Suprapubic skin (tissue), 4 donors: ENCODE measurements around the gene PKP2. TPM values are rescaled to one million over a fixed set of nuclear protein-coding genes. Genes with fewer than 3 reads are reported as not detected.

Experiments used
- DNase-seq, 2 donors: peaks; one replicate each; pipeline ENCODE4 v3.0.0-alpha.2; 2019; ENCODE audit warnings: low spot score in 2 of 2
- H3K27ac ChIP-seq: fragments of 200-600 bp; sonication (generic); one replicate; pipeline ENCODE4 v1.5.1; 2019
- H3K27me3 ChIP-seq: fragments of 200-600 bp; sonication (generic); one replicate; pipeline ENCODE4 v1.5.1; 2019
- H3K36me3 ChIP-seq: fragments of 200-600 bp; sonication (generic); one replicate; pipeline ENCODE4 v1.5.1; 2019
- H3K4me1 ChIP-seq: fragments of 200-600 bp; sonication (generic); one replicate; pipeline ENCODE4 v1.5.1; 2019
- H3K4me3 ChIP-seq: fragments of 200-600 bp; sonication (generic); one replicate; pipeline ENCODE4 v1.5.1; 2019; ENCODE audit warnings: mild to moderate bottlenecking
- H3K9me3 ChIP-seq: fragments of 200-600 bp; sonication (generic); one replicate; pipeline ENCODE4 v1.5.1; 2019
- CTCF ChIP-seq, 2 donors: fragments of 200-600 bp in 1 of 2; fragments of 450-650 bp in 1 of 2; sonication (generic) in 1 of 2; IDR thresholded peaks; one replicate each; pipeline ENCODE4 v1.5.1; 2016 to 2019; ENCODE audit warnings: antibody characterized with exemption in 2 of 2, mild to moderate bottlenecking in 1 of 2, moderate library complexity in 1 of 2
- EP300 ChIP-seq: sonication (generic); formaldehyde crosslinking; IDR thresholded peaks from one replicate; pipeline ENCODE4 v1.6.1; 2017; ENCODE audit warnings: antibody characterized with exemption
- POLR2A ChIP-seq, 2 donors: fragments of 450-650 bp; IDR thresholded peaks; one replicate each; pipeline ENCODE4 v1.6.1; 2017; ENCODE audit warnings: antibody characterized with exemption in 2 of 2, mild to moderate bottlenecking in 2 of 2, moderate library complexity in 2 of 2
- POLR2AphosphoS5 ChIP-seq, 3 donors: sonication (generic); formaldehyde crosslinking; IDR thresholded peaks; one replicate each; pipeline ENCODE4 v1.6.1; 2017; ENCODE audit warnings: antibody characterized with exemption in 3 of 3
- WGBS: methylation state at CpG from one replicate; pipeline ENCODE4 v1.1.5; 2018; 5-methylcytosine and 5-hydroxymethylcytosine counted together
- total RNA-seq, 4 donors: library from RNA; depleted of rRNA; stranded (reverse); fragments of >200 nt; gene quantifications; one replicate each; pipeline ENCODE4 v1.1.0, GENCODE V29; 2016

Gene PKP2
- total RNA-seq, 4 donors from 2014 or later: 5.4 to 16.3 (median 6.0) TPM

GRCh38 chr12:32761716-32762115, 134.9 kb downstream of the PKP2 start:
- DNase-seq: no peak
- no peak for TF ChIP-seq EP300
- TF ChIP-seq POLR2AphosphoS5 (IDR thresholded peaks at IDR 0.05): no peak
- TF ChIP-seq CTCF (IDR thresholded peaks at IDR 0.05): no peak
- no peak for TF ChIP-seq POLR2A (IDR thresholded peaks at IDR 0.05)
- no peak overlapping the region for H3K4me3 ChIP-seq
- no peaks in the 10 kb centered on the region for H3K4me1 ChIP-seq
- H3K27me3 ChIP-seq: no peaks in the 10 kb centered on the region
- no peaks in the 10 kb centered on the region for H3K36me3 ChIP-seq
- 39% methylated on average over 1 of the region's 1 CpG for WGBS
- no peaks in the 10 kb centered on the region for H3K9me3 ChIP-seq
- H3K27ac ChIP-seq: no peak overlapping the region

- 89% methylated on average over 3 of the region's 3 CpGs for WGBS
These were observed 139.4 kb downstream of the PKP2 start for GRCh38 chr12:32757157-32757556.

GRCh38 chr12:32756476-32757066, 140.0 kb downstream of the PKP2 start:
- no peaks in the 10 kb centered on the region for H3K27me3 ChIP-seq
- H3K27ac ChIP-seq: no peak overlapping the region
- peak overlapping the region; percentile 92 for H3K4me3 ChIP-seq
- no peak for DNase-seq
- peaks cover 18% of the 10 kb centered on the region for H3K4me1 ChIP-seq
- no peaks in the 10 kb centered on the region for H3K9me3 ChIP-seq
- H3K36me3 ChIP-seq: peaks cover 16% of the 10 kb centered on the region
- 29% methylated on average over 8 of the region's 8 CpGs for whole genome bisulfite sequencing
- TF ChIP-seq EP300: no peak
- TF ChIP-seq POLR2AphosphoS5 (IDR thresholded peaks at IDR 0.05): no peak
- TF ChIP-seq CTCF (IDR thresholded peaks at IDR 0.05): no peak
- no peak for TF ChIP-seq POLR2A (IDR thresholded peaks at IDR 0.05)

More at GRCh38 chr12:32757157-32757556, 139.4 kb downstream of the PKP2 start:
- TF ChIP-seq CTCF (IDR thresholded peaks at IDR 0.05) (no peak), POLR2A (IDR thresholded peaks at IDR 0.05) (no peak), POLR2AphosphoS5 (IDR thresholded peaks at IDR 0.05) (no peak), EP300 (no peak)
- Histone ChIP-seq H3K4me1 (peaks cover 18% of the 10 kb centered on the region), H3K36me3 (peaks cover 12% of the 10 kb centered on the region), H3K27me3 (no peaks in the 10 kb centered on the region), H3K9me3 (no peaks in the 10 kb centered on the region), H3K27ac (no peak overlapping the region), H3K4me3 (no peak overlapping the region)
- no peak for DNase-seq

- no peaks in the 10 kb centered on the region for H3K9me3 ChIP-seq
- TF ChIP-seq CTCF (IDR thresholded peaks at IDR 0.05) (peak; percentile 64 to 68), EP300 (peak; percentile 28), POLR2AphosphoS5 (IDR thresholded peaks at IDR 0.05) (no peak), POLR2A (IDR thresholded peaks at IDR 0.05) (peak in 1 of 2 donors; percentile 61)
- H3K4me3 ChIP-seq: peak within 1 kb of the TSS; percentile 92
- no peaks in the 10 kb centered on the region for H3K27me3 ChIP-seq
- H3K36me3 ChIP-seq: peaks cover 23% of the 10 kb centered on the region
- under 1% methylated on average over 35 of the region's 39 CpGs for WGBS
- H3K4me1 ChIP-seq: peaks cover 18% of the 10 kb centered on the region
- DNase-seq: peak; percentile 95
- peak within 1 kb of the TSS; percentile 91 for H3K27ac ChIP-seq
These were observed 140.7 kb downstream of the PKP2 start, which contains the start of gene YARS2 for GRCh38 chr12:32755654-32756475. YARS2 (minus strand) TSS chr12:32755897; CDS start chr12:32755874, 23 bp downstream.

- peak overlapping the region; percentile 91 for H3K27ac ChIP-seq
- peaks cover 18% of the 10 kb centered on the region for H3K4me1 ChIP-seq
- 0% methylated on average over 11 of the region's 40 CpGs for WGBS
- peaks cover 31% of the 10 kb centered on the region for H3K36me3 ChIP-seq
- DNase-seq: peak; percentile 78 to 82
- peak in 1 of 2 donors; percentile 73 for TF ChIP-seq CTCF (IDR thresholded peaks at IDR 0.05)
- no peak for TF ChIP-seq POLR2A (IDR thresholded peaks at IDR 0.05)
- no peaks in the 10 kb centered on the region for H3K9me3 ChIP-seq
- peak overlapping the region; percentile 92 for H3K4me3 ChIP-seq
- no peaks in the 10 kb centered on the region for H3K27me3 ChIP-seq
These were observed 141.4 kb downstream of the PKP2 start for GRCh38 chr12:32755051-32755653.
